ENCODE results near the gene CEP131. TPM values are rescaled to one million over a fixed set of nuclear protein-coding genes. Genes with fewer than 3 reads are reported as not detected.

The CEP131 gene
- polyA plus RNA-seq, 1 donor from 2014 or later: 21.3 TPM

DNA sequence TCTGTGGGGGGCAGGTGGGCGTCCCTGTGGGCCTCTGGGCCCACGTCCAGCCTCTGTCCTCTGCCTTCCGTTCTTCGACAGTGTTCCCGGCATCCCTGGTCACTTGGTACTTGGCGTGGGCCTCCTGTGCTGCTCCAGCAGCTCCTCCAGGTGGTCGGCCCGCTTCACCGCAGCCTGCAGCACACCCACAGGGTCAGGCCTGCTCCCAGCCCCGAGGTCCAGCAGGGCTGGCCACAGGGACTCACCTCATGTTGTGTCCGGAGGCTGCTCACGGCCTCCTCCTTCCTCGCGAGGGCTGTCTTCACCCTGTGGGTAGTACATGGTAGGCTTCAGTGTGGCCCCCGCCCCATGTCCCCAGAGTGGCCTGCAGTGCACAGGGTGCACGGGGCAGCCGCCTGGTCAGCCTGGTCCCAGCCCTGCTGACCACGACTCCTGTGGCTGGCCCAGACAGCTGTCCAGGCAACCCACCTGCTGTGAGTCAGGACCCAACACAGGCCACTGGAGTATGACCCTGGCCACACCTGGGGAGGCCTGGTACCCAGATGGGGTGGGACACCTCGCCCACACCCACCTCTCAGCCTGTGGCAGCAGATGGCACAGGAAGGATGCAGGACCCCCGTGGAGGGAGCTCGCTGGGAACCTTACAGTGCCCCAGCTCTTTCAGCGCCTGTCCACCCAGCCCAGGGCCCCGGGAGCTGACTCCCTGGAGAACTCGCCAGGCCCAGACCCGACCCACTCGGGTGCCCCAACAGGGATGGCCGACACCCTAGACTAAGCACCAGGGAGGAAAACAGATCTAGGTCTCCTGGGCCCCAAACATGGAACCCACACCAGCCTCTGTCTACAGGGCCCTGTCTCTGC lies 32.9 kb downstream of the CEP131 start:
- H3K9me2 ChIP-seq (ENCODE audit: insufficient read depth, low read length): no peaks in the 10 kb centered on the region
- H2AFZ ChIP-seq (ENCODE audit: low read depth, low read length): no peak overlapping the region
- H3K9me3 ChIP-seq (ENCODE audit: low read length): no peaks in the 10 kb centered on the region
- H3K36me3 ChIP-seq (ENCODE audit: insufficient read depth, low read length): no peaks in the 10 kb centered on the region
- no peaks in the 10 kb centered on the region for H4K20me1 ChIP-seq (ENCODE audit: insufficient read depth)
- TF ChIP-seq CTCF (IDR thresholded peaks at IDR 0.05; ENCODE audit: poor library complexity, severe bottlenecking): no peak
- TF ChIP-seq SMC3 (conservative IDR thresholded peaks at IDR 0.05; ENCODE audit: poor library complexity): no peak
- TF ChIP-seq EZH2 (IDR thresholded peaks at IDR 0.05; ENCODE audit: borderline replicate concordance, insufficient read depth, low read length, poor library complexity, severe bottlenecking): no peak
- no peak for TF ChIP-seq EP300 (conservative IDR thresholded peaks at IDR 0.05; ENCODE audit: poor library complexity, severe bottlenecking)
- no peak for TF ChIP-seq MXI1 (conservative IDR thresholded peaks at IDR 0.05; ENCODE audit: poor library complexity, severe bottlenecking)
- TF ChIP-seq REST (IDR thresholded peaks at IDR 0.05; ENCODE audit: borderline replicate concordance): no peak
- no peak for TF ChIP-seq POLR2AphosphoS5 (IDR thresholded peaks at IDR 0.05)
- TF ChIP-seq TAF1 (IDR thresholded peaks at IDR 0.05; ENCODE audit: low read depth): no peak
- TF ChIP-seq RAD21 (conservative IDR thresholded peaks at IDR 0.05): no peak
- H3K79me2 ChIP-seq (replicated peaks; ENCODE audit: insufficient read depth, low read length): no peaks in the 10 kb centered on the region
- H3K27ac ChIP-seq (ENCODE audit: low read length): no peak overlapping the region
- no peaks in the 10 kb centered on the region for H3K27me3 ChIP-seq (ENCODE audit: insufficient read depth, low read depth, low read length)
- no peak overlapping the region for H3K9ac ChIP-seq (ENCODE audit: low read length)
- H3K4me3 ChIP-seq (ENCODE audit: low read length): no peak overlapping the region
- no peak overlapping the region for H3K4me2 ChIP-seq (ENCODE audit: low read length)
- H3F3A ChIP-seq (ENCODE audit: insufficient read depth, low read length, poor library complexity, severe bottlenecking): no peaks in the 10 kb centered on the region

DNA sequence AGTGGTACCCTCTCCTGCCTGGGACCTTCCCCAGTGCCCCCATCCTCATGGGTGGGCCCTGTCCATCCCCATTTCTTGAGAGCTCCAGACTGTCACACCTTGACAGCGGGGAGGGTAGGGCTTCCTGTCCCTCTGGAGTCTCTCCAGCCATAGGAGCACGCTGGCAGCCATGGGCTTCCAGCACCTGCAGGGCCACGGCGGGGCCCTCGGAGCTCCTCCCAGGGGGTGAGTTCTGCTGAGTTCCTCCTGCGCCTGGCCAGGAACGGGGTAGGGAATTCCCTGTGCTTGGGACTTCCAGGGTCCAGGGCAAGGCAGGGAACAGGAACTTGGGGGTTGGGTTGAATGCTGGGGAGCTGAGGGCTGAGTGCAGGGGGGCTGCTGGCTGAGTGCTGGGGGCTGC lies 33.7 kb downstream of the CEP131 start:
- no peaks in the 10 kb centered on the region for H3K79me2 ChIP-seq (replicated peaks; ENCODE audit: insufficient read depth, low read length)
- no peak overlapping the region for H2AFZ ChIP-seq (ENCODE audit: low read depth, low read length)
- no peak overlapping the region for H3K9ac ChIP-seq (ENCODE audit: low read length)
- H3K27ac ChIP-seq (ENCODE audit: low read length): no peak overlapping the region
- no peak overlapping the region for H3K4me2 ChIP-seq (ENCODE audit: low read length)
- no peaks in the 10 kb centered on the region for H3K36me3 ChIP-seq (ENCODE audit: insufficient read depth, low read length)
- H3F3A ChIP-seq (ENCODE audit: insufficient read depth, low read length, poor library complexity, severe bottlenecking): no peaks in the 10 kb centered on the region
- no peaks in the 10 kb centered on the region for H3K9me3 ChIP-seq (ENCODE audit: low read length)
- H3K4me3 ChIP-seq (ENCODE audit: low read length): no peak overlapping the region
- TF ChIP-seq MXI1 (conservative IDR thresholded peaks at IDR 0.05; ENCODE audit: poor library complexity, severe bottlenecking): no peak
- no peak for TF ChIP-seq SMC3 (conservative IDR thresholded peaks at IDR 0.05; ENCODE audit: poor library complexity)
- no peak for TF ChIP-seq RAD21 (conservative IDR thresholded peaks at IDR 0.05)
- no peak for TF ChIP-seq CTCF (IDR thresholded peaks at IDR 0.05; ENCODE audit: poor library complexity, severe bottlenecking)
- no peak for TF ChIP-seq EZH2 (IDR thresholded peaks at IDR 0.05; ENCODE audit: borderline replicate concordance, insufficient read depth, low read length, poor library complexity, severe bottlenecking)
- TF ChIP-seq TAF1 (IDR thresholded peaks at IDR 0.05; ENCODE audit: low read depth): no peak
- TF ChIP-seq EP300 (conservative IDR thresholded peaks at IDR 0.05; ENCODE audit: poor library complexity, severe bottlenecking): no peak
- TF ChIP-seq REST (IDR thresholded peaks at IDR 0.05; ENCODE audit: borderline replicate concordance): no peak
- TF ChIP-seq POLR2AphosphoS5 (IDR thresholded peaks at IDR 0.05): no peak
- H3K9me2 ChIP-seq (ENCODE audit: insufficient read depth, low read length): no peaks in the 10 kb centered on the region
- H4K20me1 ChIP-seq (ENCODE audit: insufficient read depth): no peaks in the 10 kb centered on the region
- H3K27me3 ChIP-seq (ENCODE audit: insufficient read depth, low read depth, low read length): no peaks in the 10 kb centered on the region
